GM12865 (cell line): ENCODE data around the gene CHID1.

ENCODE experiments used
- DNase-seq: peaks from one replicate; pipeline ENCODE4 v3.0.0; 2010; ENCODE audit warnings: low read depth
- H3K4me3 ChIP-seq: 2 replicates; pipeline ENCODE4 v1.5.1; 2011; ENCODE audit warnings: mild to moderate bottlenecking, low read depth, low read length, control low read depth
- TF ChIP-seq, protein P1 (sequence below): IDR thresholded peaks from 2 replicates; pipeline ENCODE4 v1.5.1; 2011; ENCODE audit warnings: low read length, control low read depth, low read depth, inconsistent platforms; ENCODE audit not compliant: insufficient read depth; ENCODE audit errors: missing control alignments

The CHID1 gene

DNA sequence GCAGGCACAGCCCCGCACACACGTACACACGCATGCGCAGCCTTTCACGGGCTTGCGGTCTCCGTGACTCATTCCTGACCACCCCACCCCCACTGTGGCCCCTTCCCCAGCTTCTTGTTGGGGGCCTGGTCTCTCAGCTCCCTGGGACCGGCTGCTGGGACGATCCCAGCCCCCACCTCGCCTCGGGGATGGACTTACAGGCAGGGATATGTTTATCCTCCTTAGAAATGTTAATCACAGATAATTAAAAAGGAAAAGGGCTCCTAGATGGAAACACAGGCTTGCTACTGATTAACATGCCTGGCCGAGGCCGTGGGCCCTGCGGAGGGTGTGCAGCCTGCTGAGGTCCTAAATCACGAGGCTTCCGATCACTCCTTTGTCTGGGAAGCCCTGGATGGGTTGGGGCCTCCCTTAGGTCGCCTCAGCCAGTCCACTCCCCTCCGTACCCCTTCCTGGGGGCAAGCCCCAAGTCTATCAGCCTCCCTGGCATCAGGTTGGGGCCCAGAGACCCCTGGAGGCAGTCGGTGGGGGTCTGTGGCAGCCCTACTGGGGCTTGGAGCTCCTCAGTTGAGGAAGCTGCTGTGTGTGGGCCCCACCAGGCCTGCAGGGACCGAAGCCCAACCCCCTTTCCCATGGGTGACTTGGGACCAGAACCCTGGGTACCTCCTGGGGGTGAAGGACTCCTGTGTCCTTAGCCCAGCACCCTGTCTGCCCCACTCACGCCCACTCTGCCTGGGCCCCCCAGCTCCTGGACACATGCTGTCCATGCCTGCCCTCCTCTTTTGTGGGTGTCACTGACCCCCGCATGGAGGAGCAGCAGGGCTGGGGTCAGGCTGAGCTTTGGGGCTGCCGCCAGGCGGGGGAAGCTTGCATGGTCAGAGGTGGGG, 47.3 kb downstream of the CHID1 start:
- TF ChIP-seq, protein P1, sequence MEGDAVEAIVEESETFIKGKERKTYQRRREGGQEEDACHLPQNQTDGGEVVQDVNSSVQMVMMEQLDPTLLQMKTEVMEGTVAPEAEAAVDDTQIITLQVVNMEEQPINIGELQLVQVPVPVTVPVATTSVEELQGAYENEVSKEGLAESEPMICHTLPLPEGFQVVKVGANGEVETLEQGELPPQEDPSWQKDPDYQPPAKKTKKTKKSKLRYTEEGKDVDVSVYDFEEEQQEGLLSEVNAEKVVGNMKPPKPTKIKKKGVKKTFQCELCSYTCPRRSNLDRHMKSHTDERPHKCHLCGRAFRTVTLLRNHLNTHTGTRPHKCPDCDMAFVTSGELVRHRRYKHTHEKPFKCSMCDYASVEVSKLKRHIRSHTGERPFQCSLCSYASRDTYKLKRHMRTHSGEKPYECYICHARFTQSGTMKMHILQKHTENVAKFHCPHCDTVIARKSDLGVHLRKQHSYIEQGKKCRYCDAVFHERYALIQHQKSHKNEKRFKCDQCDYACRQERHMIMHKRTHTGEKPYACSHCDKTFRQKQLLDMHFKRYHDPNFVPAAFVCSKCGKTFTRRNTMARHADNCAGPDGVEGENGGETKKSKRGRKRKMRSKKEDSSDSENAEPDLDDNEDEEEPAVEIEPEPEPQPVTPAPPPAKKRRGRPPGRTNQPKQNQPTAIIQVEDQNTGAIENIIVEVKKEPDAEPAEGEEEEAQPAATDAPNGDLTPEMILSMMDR, result no peak
- no peak for DNase-seq
- H3K4me3 ChIP-seq, result no peak overlapping the region

DNA sequence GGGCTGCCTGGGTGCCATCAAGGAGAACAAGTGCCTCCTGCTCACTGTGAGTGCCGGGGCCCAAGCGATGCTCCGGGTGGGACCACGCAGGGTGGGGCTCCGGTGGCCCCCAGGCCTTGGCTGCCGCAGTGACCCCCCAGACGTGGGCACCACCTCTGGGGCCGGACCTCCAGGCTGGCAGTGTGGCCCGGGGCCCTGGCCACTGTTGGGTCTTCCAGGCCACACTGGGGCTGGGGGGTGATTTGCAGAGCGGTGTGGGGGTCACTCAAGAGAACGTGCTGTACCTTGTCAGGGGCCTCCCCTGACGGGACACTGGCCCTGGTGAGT, 48.0 kb downstream of the CHID1 start:
- H3K4me3 ChIP-seq, result no peak overlapping the region
- DNase-seq, result no peak
- TF ChIP-seq, protein P1, result no peak

DNA sequence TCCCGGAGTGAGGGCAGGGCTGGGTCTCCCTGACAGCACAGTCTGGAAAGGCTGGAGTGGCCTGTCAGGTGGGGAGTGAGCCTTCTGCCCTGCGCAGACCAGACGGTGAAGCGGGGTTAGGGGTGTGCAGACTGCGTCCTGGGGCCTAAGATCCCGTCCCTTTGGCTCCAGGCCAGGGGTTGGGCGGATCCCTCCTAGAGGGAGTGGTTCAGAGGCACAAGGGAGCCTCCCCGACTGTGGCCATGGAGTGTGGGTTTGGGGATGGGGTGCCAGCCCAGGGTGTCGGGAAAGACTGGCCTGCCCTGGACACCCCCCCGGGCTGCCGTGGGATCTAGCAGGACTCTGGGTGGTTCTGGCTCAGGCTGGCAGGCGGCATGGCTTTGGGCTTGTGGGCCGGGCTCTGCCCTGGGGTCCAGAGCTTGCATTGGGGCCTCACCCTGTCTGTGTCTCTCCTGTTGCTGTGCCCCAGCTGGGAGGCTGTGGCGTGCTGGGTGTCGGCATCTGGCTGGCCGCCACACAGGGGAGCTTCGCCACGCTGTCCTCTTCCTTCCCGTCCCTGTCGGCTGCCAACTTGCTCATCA, 48.4 kb downstream of the CHID1 start:
- TF ChIP-seq, protein P1, result no peak
- no peak for DNase-seq
- H3K4me3 ChIP-seq, result no peak overlapping the region

DNA sequence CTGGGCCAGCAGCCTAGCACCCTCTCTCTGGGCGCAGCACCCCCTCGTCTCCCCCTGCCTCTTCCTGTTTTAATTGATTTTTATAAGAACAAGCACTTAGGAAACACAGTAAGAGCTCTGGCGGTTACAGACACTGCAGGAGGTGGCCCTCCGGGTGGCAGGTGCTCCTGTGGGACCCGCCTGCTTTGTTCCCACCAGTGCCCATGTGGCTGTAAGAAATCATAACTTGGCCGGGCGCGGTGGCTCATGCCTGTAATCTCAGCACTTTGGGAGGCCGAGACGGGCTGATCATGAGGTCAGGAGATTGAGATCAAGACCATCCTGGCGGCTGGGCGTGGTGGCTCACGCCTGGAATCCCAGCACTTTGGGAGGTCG, 49.5 kb downstream of the CHID1 start:
- H3K4me3 ChIP-seq, result no peak overlapping the region
- DNase-seq, result no peak
- TF ChIP-seq, protein P1, result no peak

DNA sequence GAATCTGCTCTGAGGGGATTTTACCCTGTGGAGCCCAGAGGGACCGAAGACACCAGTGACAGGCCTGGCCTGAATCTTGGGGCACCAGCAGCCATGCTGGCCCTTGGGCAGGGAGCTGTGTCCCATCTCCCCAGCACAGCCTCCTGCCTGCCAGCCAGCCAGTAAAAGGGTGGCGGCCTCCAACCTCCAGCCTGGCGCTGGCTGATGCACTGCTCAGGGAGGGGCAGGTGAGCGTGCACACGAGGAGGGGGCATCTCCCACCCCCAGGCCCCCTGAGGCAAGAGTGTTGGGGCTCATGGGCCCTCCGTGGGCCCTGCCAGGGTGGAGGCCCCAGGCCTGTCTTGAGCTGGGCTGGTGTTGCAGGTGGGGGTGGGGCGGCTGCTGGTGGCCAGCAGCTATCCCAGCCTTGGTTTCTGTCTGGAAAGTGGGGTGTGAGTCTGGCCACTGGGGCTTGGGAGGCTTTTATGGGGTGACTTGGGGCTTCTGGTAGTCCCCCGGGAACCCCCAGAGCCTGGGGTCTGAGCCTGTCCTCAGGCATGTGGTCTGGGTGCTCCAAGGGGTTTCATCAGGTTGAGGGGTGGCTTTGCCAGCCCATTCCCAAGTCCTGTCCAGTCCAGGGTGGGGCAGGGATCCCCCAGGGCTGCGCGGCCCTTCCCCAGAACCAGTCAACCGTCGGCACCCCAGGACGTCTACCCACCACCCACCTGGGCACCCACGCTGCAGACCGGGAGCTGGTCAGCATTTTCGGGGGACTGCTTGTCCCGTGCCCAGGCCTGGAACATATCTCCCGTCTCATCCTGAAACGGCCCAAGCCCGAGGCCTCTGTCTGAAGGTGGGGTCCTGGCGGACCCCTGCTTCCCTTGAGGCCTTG, 50.1 kb downstream of the CHID1 start:
- TF ChIP-seq, protein P1, result no peak
- no peak for DNase-seq
- H3K4me3 ChIP-seq, result no peak overlapping the region

DNA sequence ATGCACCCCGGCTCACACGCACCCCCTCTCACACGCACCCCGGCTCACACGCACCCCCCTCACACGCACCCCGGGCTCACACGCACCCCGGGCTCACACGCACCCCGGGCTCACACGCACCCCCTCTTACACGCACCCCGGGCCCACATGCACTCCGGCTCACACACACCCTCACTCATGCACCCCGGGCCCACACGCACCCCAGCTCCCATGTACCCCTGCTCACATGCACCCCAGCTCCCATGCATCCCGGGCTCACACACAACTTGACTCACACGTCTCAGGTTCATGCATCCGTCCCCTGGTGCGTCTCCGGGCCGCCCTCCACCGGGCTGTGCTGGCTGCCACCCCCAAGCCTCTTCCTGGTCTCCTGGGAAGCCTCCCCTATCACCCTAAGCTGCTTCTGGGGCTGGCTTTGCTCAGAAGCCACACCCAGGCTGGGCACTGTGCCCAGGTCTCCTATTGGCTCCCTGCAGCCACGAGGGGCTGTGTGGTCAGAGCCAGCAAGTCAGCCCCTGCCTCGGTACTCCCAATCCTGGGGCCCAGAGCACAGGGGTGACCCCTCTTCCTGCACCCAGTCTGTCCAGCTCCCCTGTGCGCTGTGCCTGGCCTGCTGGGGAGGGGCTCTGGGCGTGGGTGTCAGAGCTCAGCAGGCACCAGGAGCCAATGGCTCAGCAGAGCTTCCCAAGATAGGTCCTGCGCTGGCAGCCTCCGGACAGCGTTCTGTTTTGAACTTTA, 51.0 kb downstream of the CHID1 start:
- DNase-seq, result no peak
- TF ChIP-seq, protein P1, result no peak
- H3K4me3 ChIP-seq, result no peak overlapping the region
